Stimulated activated naive CD8-positive, alpha-beta T cell treated with anti-CD3 and anti-CD28 coated beads, Interleukin-15, amount 100 ng/mL, for 72 hours (primary cell): ENCODE data around the gene RHBG.

Experiments used
- ATAC-seq: fragments of 150-1000 bp; cut with Tn5 transposase; 2 replicates; pipeline ENCODE4 v1.10.0; 2021; ENCODE audit warnings: mild to moderate bottlenecking, moderate library complexity
- DNase-seq, 2 donors: peaks; one replicate each; pipeline ENCODE4 v3.0.0; 2021 to 2022
- H3K27ac Mint-ChIP-seq, 2 donors: one replicate each; pipeline ENCODE4 v1.8.0; 2022; ENCODE audit warnings: mild to moderate bottlenecking in 2 of 2, mixed read lengths in 2 of 2, moderate library complexity in 2 of 2
- H3K27me3 Mint-ChIP-seq: one replicate; pipeline ENCODE4 v1.8.0; 2022; ENCODE audit warnings: mixed read lengths
- H3K4me1 Mint-ChIP-seq: one replicate; pipeline ENCODE4 v1.8.0; 2022; ENCODE audit warnings: mild to moderate bottlenecking, mixed read lengths
- H3K4me3 Mint-ChIP-seq, 2 donors: one replicate each; pipeline ENCODE4 v1.8.0; 2022; ENCODE audit warnings: mild to moderate bottlenecking in 2 of 2, mixed read lengths in 2 of 2, moderate library complexity in 1 of 2
- H3K9me3 Mint-ChIP-seq, 2 donors: one replicate each; pipeline ENCODE4 v1.8.0; 2022; ENCODE audit warnings: mixed read lengths in 2 of 2

RHBG gene

DNA sequence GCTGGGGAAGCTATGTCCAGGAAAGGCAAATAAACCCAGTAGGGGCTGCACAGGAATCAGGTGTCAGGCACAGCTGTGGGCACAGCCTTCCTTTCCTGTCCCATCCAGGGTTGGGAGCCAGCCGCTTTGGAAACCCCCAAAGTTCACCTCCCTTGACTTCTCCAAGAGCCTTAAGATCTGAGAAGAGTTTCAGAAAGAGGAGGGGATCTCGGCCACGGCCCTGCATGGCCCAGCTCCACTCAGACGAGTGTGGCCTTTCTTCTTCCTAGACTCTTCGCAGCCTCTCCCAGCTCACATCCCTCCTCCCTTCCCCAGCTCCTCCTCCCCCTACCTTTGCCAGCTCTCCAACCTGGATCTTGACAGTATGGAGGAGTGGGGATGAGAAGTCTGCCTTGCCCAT lies 36.7 kb downstream of the RHBG start:
- Mint-ChIP-seq H3K27ac (no peak overlapping the region), H3K4me3 (no peak overlapping the region), H3K4me1 (no peaks in the 10 kb centered on the region), H3K27me3 (peaks cover 85% of the 10 kb centered on the region), H3K9me3 (no peaks in the 10 kb centered on the region)
- ATAC-seq (no peak), DNase-seq (no peak)

DNA sequence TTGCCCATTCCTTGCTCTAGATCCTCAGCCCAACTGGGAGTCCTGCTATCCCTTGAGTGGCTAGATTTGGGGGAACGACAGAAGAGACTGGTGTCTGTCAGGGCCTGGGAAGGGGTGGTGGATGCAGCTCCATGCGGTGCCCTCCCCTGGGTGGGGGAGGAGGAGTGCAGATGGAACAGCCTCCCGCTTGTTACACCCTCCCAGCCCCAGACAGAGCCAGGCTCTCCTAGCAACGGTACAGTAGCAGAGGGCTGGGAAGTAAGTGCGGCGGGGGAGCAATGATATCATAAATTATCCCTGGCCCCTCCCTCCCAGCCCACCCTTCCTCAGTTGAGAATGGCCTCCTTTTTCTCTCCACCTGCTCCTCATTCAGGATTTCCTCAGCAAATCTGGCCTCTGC lies 37.2 kb downstream of the RHBG start:
- Mint-ChIP-seq H3K27me3 (peaks cover 86% of the 10 kb centered on the region), H3K4me1 (no peaks in the 10 kb centered on the region), H3K27ac (no peak overlapping the region), H3K9me3 (no peaks in the 10 kb centered on the region), H3K4me3 (no peak overlapping the region)
- DNase-seq (no peak), ATAC-seq (no peak)

DNA sequence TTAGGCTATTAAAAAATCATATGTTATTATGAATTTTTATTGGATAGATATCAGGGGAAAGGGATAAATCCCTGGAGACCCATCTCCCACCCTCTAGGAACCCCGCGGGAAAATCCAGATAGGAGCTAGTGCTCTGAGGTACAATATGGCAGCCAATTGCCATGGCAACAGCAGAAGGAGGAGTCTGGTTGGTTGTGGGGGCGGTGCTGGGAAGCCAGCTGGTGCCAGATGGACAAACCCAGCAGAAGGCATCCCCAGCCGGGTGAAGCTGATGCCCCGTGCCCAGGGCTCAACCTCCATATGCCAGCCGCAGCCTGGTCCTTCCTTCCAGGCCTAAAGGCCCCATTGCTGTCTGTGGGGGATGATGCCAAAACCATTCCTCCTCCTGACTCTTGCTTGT lies 38.3 kb downstream of the RHBG start:
- peaks cover 85% of the 10 kb centered on the region for H3K27me3 Mint-ChIP-seq
- H3K4me1 Mint-ChIP-seq: no peaks in the 10 kb centered on the region
- DNase-seq: no peak
- no peak overlapping the region for H3K27ac Mint-ChIP-seq
- ATAC-seq: no peak
- H3K9me3 Mint-ChIP-seq: no peaks in the 10 kb centered on the region
- no peak overlapping the region for H3K4me3 Mint-ChIP-seq

DNA sequence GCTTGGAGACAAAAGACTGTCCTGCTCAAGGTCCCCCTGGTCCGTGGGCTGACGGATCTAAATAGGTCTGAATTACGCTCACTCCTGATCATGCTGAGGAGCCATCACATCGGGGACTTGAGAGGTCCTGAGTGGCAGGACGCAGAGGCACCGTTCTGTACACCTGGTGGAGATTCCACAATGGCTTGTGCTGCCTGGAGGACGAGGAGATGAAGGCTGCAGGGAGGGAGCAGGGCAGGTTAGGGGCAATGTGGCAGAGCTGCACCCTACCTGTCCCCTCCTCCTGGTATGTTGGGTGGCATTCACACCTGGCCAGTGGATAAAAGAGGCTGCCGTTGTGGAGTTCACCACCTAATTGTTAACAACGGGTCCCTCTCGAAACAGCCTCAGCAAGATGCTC lies 38.7 kb downstream of the RHBG start:
- peaks cover 85% of the 10 kb centered on the region for H3K27me3 Mint-ChIP-seq
- H3K27ac Mint-ChIP-seq: no peak overlapping the region
- H3K4me1 Mint-ChIP-seq: no peaks in the 10 kb centered on the region
- H3K4me3 Mint-ChIP-seq: no peak overlapping the region
- no peaks in the 10 kb centered on the region for H3K9me3 Mint-ChIP-seq
- no peak for ATAC-seq
- no peak for DNase-seq

DNA sequence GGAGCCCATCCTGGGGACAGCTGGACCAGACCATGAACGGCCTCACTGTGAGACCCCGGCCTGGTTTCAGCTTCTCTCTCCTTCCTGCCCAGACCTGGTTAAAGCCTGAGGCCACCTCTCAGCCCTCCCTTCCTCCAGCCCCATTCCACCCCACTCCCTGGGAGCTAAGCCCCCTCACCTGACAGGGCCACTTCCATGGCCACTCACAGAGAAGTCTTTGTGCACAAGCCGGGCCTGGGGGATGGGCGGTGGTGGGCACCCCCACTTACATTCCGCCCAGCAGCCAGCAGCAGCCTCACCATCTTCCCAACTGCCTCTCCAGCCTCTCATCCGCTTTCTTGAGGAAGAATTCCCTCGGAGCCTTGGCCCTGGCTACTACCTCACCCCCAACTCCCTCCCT lies 40.4 kb downstream of the RHBG start:
- ATAC-seq (no peak), DNase-seq (no peak)
- Mint-ChIP-seq H3K4me3 (no peak overlapping the region), H3K4me1 (no peaks in the 10 kb centered on the region), H3K27ac (no peak overlapping the region), H3K27me3 (peaks cover 84% of the 10 kb centered on the region), H3K9me3 (no peaks in the 10 kb centered on the region)

DNA sequence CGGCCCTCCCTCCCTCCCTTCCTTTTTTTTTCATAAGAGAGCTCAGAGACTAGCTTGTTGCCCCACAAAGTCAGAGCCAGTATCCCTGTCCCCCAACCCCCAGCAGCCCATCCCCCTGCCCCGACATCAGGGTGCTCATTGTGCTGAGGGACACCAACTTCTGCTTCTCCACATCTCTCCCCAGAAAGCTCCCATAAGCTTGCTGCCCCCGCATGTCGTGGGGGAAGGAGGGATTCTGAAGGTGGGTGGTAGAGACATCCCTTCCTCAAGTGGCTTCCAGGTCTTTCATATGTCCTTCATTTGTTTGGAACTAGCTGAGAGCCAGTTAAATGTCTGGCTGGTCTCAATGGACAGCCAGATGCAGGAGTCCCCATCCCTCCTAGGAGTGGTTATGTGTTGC lies 41.2 kb downstream of the RHBG start:
- DNase-seq (no peak), ATAC-seq (no peak)
- H3K4me3 Mint-ChIP-seq: no peak overlapping the region
- no peaks in the 10 kb centered on the region for H3K9me3 Mint-ChIP-seq
- no peak overlapping the region for H3K27ac Mint-ChIP-seq
- H3K4me1 Mint-ChIP-seq: no peaks in the 10 kb centered on the region
- H3K27me3 Mint-ChIP-seq: peaks cover 84% of the 10 kb centered on the region

DNA sequence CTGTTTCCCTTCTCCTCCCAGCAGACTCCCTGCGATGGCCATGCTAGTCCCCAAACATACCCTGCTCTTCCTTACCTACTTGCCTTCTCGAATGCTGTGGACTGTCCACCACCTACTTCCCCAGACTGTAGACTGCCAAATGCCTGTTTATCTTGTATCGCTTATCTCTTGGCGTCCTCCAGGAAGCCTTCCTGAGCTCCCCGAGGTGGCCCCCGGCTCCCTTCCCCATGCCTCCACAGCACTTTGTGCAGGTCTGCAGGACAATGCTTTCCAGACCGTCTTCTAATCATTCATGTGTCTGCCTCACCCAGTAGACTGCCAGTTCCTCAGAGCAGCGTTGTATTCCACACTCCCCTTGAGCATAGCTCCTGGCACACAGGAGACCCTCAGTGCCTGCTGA lies 41.7 kb downstream of the RHBG start:
- ATAC-seq (no peak), DNase-seq (no peak)
- H3K27me3 Mint-ChIP-seq: peaks cover 81% of the 10 kb centered on the region
- H3K4me1 Mint-ChIP-seq: no peaks in the 10 kb centered on the region
- no peaks in the 10 kb centered on the region for H3K9me3 Mint-ChIP-seq
- H3K4me3 Mint-ChIP-seq: no peak overlapping the region
- no peak overlapping the region for H3K27ac Mint-ChIP-seq

DNA sequence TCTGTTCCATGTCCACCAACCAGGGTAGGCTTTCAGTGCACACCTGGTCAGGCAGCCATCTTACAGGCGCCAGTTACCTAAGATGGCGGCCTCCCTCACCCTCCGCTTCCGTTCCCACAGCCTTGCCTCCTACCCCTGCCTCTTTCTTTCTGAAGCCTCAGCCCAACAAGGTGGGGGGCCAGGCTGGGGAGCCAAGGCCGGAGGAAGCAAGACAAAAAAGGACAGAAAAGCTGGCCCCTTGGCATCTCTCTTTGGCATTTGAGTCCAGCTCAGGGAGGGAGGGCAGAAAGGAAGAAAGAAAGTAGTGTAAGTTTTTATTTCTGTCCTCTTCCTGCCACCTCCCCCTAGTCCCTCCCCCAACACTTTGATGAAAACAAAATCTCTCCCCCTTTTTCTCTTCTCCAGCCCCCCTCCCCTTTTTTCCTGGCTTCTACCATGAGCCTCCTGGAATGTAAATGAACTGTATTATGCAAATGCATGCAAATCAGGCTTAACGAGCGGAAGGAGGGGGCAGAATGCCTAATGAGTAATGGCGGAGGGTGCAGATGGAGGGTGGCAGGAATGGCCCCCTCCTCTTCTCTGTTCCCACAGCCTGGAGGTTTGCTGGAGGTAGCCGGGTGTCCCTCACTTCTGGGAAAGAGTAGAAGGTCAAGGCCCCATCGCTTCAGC lies 43.8 kb downstream of the RHBG start:
- no peak overlapping the region for H3K4me3 Mint-ChIP-seq
- H3K9me3 Mint-ChIP-seq: no peaks in the 10 kb centered on the region
- H3K27ac Mint-ChIP-seq: no peak overlapping the region
- DNase-seq (no peak), ATAC-seq (no peak)
- H3K27me3 Mint-ChIP-seq: peaks cover 85% of the 10 kb centered on the region
- no peaks in the 10 kb centered on the region for H3K4me1 Mint-ChIP-seq

DNA sequence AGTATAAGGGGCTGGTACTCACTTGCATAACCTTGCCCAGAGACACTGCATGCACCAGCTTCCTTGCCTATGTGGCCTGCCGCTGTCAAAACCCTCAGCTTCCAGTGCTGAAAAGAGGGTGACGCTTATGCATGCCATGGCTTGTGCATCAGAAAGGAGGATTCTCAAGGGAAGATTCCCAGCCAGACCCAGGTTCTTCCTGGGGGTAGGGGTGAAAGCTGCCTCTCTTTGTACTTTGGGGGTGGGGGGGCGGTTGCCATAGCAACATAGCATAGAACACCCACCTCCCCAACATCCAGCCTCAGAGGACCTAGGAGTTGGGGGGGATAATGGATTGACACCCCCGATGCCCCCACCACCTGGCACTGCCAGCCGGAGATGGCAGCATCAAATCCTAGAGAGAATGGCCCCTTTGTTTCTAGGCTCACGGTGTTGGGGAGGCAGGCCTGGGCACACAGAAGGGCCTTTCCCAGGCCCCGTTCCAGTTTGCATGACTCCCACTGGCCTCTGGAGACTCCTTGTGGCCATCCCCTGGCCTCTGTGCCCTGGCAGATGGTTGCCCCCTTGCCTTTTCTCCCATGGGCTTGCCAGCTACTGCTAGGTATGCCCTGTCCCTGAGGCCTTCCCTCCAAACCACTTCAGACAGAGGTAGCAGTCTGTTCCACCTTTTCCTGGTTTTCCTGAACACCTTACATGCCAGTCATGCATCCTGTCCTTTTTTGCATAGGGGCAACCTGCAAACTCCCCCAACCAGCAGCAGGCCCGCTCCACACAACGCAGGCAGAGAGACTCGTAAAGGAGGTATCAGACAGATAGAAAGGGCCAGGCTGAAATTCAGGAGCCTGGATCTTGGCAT lies 44.6 kb downstream of the RHBG start:
- Mint-ChIP-seq H3K27me3 (peaks cover 85% of the 10 kb centered on the region), H3K27ac (no peak overlapping the region), H3K9me3 (no peaks in the 10 kb centered on the region), H3K4me3 (no peak overlapping the region), H3K4me1 (no peaks in the 10 kb centered on the region)
- ATAC-seq (no peak), DNase-seq (no peak)

DNA sequence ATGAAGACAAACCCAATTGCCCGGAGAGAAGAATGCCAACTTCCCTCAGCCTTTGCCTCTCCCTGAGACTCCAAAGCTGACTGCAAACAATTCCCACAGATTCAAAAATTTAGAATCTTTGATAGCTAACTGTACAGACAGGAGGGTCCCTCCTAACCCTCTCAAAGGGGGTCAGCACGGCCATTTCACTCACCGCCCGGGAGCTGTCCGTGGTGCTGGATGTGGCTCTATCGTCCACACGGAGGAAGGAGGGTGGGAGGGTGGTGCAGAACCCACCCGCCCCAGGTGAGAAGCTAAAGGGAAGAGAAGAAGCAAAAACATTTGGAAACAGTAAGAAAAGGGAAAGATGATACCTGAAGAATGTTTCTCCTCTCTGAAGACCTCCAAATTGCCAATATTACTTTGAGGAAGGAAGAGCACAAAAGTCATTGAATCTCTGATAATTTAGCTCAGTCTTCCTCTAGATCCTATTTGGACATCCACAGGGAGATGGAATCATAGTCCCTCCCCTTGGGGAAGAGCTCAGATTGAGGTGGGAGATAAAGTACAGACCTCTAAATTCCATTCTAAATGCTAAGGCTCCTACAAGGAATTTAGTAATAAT lies 45.6 kb downstream of the RHBG start:
- H3K4me1 Mint-ChIP-seq: peaks cover 2% of the 10 kb centered on the region
- H3K4me3 Mint-ChIP-seq: no peak overlapping the region
- H3K27ac Mint-ChIP-seq: no peak overlapping the region
- no peak for ATAC-seq
- H3K27me3 Mint-ChIP-seq: peaks cover 85% of the 10 kb centered on the region
- H3K9me3 Mint-ChIP-seq: no peaks in the 10 kb centered on the region
- no peak for DNase-seq

DNA sequence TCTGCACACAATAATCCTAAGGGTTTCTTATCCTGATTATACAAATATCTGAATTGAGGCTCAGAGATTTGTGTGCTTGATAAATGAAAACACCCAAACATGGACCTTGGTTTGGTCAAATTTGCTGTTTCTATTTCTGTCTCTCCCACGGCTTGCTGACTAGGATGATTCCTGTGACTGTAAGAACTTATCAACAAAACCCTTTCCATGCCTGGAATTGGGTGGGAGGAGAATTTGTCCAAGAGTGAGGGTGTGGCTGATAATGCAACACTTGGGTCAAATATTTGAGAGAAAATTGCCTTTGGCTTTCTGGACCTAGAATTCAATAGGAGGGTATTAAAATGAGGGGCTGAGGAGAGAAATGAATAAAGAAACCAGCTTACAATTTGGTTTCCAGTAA lies 48.0 kb downstream of the RHBG start:
- Mint-ChIP-seq H3K4me3 (no peak overlapping the region), H3K9me3 (no peaks in the 10 kb centered on the region), H3K27me3 (peaks cover 87% of the 10 kb centered on the region), H3K4me1 (peaks cover 26% of the 10 kb centered on the region), H3K27ac (no peak overlapping the region)
- DNase-seq (no peak), ATAC-seq (no peak)

DNA sequence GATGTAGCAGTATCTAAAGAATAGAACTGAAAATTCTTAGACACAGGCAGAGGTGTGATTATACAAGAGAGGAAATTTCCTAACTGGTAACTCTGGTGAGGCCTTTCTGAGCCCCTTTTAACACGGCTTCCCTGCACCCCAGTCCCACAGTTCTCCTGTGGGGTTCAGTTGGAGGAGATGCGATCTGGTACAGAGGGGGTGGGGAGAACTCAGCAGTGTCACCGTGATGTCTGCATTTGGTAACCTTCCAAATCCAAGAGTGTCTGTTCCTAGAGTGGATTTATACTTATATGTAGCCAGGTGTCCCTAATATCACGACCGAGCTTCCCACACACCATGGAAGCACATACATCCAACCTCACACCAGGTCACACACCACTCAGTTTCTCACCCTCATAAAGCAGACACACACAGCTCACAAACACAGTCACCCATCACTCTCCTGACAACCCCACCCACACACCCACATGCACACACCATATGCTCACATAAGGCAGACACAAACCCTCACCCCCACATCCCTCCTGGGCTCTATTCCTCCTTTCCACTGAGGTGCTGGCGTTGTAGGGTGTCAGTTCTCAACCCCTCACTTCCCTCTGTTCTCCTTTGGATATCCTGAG lies 48.5 kb downstream of the RHBG start:
- H3K9me3 Mint-ChIP-seq: no peaks in the 10 kb centered on the region
- H3K27ac Mint-ChIP-seq: no peak overlapping the region
- no peak for DNase-seq
- H3K27me3 Mint-ChIP-seq: peaks cover 87% of the 10 kb centered on the region
- H3K4me1 Mint-ChIP-seq: peaks cover 28% of the 10 kb centered on the region
- ATAC-seq: no peak
- no peak overlapping the region for H3K4me3 Mint-ChIP-seq

DNA sequence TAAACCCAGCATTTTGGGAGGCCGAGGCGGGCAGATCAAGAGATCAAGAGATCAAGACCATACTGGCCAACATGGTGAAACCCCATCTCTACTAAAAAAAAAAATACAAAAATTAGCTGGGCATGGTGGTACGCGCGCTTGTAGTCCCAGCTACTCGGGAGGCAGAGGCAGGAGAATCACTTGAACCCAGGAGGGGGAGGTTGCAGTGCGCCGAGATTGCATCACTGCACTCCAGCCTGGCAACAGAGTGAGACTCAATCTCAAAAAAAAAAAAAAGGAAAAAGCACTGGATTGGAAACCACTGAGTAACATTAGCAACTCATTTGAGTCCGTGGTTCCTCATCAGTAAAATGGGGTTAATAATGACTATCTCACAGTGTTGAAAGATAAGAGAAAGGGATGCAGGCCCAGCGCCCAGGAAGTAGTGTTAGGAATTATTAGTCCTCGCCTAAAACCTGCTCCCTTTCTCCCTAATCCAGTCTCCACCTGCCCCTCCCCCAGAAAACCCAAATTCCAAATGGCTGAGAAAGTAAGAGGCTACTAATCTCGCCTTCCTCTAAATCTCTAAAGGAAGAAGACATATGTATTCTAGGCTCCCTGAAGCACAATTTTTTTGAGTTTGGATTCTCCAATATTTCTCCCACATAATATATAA lies 49.5 kb downstream of the RHBG start:
- ATAC-seq (no peak), DNase-seq (no peak)
- no peaks in the 10 kb centered on the region for H3K9me3 Mint-ChIP-seq
- H3K27ac Mint-ChIP-seq: no peak overlapping the region
- peaks cover 94% of the 10 kb centered on the region for H3K27me3 Mint-ChIP-seq
- peaks cover 33% of the 10 kb centered on the region for H3K4me1 Mint-ChIP-seq
- H3K4me3 Mint-ChIP-seq: no peak overlapping the region

DNA sequence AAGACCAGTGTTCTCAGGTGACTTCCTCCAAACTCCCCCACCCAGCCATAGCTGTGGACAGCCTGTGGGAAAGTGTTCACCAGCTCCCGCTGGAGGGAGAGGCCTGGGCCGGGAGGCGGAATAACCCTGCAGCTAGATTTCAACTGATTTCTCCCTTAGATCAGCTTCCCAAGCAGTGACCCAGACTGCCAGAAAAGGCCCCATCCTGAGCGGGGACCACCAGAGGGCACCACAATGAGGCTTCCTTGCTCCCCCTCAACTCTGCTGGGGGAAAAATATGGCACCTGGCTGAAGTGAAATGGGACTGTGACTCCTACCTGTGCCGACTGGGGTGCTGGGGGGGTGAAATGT lies 50.8 kb downstream of the RHBG start:
- peak overlapping the region; percentile 90 to 95 for H3K4me3 Mint-ChIP-seq
- ATAC-seq (peak; percentile 46), DNase-seq (peak; percentile 40 to 52)
- H3K9me3 Mint-ChIP-seq: no peaks in the 10 kb centered on the region
- H3K4me1 Mint-ChIP-seq: peaks cover 33% of the 10 kb centered on the region
- no peak overlapping the region for H3K27ac Mint-ChIP-seq
- H3K27me3 Mint-ChIP-seq: peaks cover 95% of the 10 kb centered on the region

DNA sequence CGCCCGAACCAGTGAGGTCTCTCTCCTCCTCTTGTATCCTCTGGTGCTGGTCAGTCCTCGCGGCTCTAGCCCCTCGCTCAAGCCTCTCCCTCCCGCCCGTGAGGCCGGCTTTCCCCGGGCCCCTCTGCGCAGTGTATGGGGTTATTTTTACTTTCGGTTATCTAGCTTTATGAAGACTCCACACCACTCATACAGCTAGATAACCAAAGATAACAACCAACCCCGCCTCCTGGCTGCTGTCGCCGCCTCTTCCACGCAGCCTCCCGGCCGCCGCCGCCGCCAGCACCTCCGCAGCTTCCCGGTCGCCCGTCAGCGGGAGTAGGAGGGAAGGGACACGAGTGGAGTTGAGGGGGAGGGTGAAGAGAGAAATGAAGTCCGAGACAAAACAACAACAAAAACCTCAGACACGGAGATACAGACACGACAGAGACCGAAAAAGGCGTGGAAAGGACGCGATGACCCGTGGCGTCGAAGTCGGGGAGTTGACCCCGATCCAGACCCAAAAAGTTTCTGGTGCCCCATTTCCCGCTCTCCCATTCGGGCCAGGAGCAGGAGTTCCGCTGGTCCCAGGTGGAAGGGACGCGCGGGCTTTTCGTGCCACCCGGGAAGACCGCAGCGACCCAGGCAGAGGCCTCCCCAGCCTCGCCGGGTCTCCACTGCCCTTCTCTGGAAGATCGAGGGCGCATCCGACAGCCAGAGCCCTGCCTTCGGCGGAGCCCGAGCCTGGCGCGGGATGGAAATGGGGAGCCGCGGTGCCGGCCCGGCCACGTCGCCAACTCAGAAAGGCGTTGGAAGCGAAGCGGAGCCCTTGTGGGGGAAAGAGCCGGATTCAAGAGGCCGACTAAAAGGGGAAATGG lies 51.4 kb downstream of the RHBG start:
- H3K4me1 Mint-ChIP-seq: peaks cover 33% of the 10 kb centered on the region
- H3K27ac Mint-ChIP-seq: peak overlapping the region in 1 of 2 donors; percentile 62
- peak; percentile 29 to 40 for DNase-seq
- peaks cover 97% of the 10 kb centered on the region for H3K27me3 Mint-ChIP-seq
- H3K4me3 Mint-ChIP-seq: peak overlapping the region; percentile 90 to 95
- ATAC-seq: peak; percentile 70
- H3K9me3 Mint-ChIP-seq: no peaks in the 10 kb centered on the region
